ENCODE data around the gene TREML4.

- TF ChIP-seq CTCF (IDR thresholded peaks at IDR 0.05) (no peak), POLR2A (IDR thresholded peaks at IDR 0.05) (no peak), EP300 (IDR thresholded peaks at IDR 0.05) (no peak)
Observed at GRCh38 chr6:41284726-41285125, 56.6 kb downstream of the TREML4 start.
